ENCODE data around the gene NFYB.
A peak's percentile ranks its signal among the peaks of the same experiment; 100 is the strongest.
"Not testable (repeated sequence)": the region's sequence is repeated elsewhere in the genome, so short reads cannot be mapped to it uniquely, and the experiment has no call there.

The NFYB gene

DNA sequence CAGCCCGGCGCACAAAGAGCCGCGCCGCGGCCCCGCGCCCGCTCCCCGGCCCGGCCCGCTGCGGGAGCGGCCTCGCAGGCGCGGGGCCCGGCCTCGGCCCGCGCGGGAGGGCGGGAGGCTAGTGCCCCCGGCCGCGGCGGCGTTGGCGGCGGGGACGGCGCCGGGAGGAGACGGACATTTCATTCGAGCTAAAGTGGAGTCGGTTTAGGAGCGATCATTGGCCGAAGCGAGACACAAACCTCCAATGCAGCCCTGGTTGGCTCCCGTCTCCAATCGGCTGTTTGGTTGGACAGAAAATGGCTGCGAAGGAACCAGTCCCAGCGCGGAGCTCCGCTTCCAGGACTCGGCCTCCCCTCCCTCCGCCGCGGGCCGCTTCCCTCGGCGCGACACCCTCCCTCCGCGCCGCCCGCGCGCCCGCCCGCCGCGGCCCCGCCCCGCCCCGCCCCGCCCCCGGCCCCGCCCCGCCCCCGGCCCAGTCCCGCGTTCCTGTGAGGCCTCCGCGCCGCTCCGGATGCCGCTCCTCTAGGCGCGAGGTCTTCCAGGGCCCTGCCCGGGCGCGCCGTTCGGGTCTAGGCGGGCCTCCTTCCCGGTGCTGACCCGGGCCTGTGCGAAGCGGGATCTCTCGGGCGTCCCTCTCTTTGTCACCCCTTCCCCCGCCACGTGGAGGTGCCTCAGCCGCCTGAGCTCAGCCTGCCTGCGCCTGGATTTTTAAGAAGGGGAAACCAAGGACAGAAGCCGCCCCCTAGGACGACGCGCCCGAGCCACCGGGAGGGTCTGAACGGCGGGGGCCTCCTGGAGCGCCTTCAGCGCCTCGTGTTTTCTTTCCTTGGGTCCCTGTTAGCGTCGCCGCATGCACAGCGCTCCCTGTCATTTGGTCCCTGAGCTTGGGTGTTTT, at the start of gene NFYB:
TSS of gene NFYB (minus strand) at position 309 of the 895 bp plus-strand sequence. CDS start 2,757 bp downstream, outside the sequence.
- DNase-seq (ENCODE audit: insufficient read length, low spot score) = peak; percentile 100
- FAIRE-seq = peak; percentile 90

- no peak for DNase-seq (ENCODE audit: insufficient read length, low spot score)
- no peak for FAIRE-seq
These were observed 49.6 kb upstream of the NFYB start for GRCh38 chr12:104187446-104188155.

GRCh38 chr12:104183443-104183842, 45.4 kb upstream of the NFYB start:
- FAIRE-seq (no peak), DNase-seq (ENCODE audit: insufficient read length, low spot score) (no peak)

DNA sequence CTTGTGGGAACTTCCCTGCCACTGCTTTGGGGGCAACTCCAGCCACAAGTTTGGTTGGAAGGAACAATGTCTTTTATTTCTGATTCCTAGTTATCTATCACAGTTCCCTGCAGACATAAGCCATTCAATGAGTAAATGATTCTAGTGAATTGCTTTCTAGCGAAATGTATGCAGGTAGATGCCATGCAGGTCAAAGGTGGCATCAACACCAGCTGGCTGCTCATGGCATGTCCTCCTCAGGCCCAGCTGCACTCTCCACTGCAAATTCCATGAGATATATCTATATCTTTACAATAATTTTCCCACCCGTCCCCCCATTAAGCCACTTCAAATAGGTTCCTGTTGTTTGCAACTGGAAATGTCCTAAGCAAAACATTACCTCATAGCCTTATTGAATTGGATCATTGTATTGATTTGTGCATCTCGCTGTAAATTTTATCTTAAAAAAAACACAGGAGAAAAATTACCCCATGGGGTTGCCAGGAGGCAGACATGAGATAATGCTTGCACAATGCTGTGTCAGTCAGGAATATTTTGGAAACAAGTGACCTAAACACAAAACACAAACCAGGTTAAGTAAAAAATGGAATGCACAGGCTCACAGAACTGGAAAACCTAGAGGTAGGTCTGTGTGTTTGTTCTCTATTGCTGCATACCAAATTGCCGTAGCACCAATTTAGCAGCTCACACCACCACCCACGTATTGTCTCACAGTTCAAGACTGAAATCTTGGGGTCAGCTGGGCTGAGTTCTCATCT, 44.8 kb upstream of the NFYB start:
- DNase-seq (ENCODE audit: insufficient read length, low spot score) = no peak
- FAIRE-seq = no peak

DNA sequence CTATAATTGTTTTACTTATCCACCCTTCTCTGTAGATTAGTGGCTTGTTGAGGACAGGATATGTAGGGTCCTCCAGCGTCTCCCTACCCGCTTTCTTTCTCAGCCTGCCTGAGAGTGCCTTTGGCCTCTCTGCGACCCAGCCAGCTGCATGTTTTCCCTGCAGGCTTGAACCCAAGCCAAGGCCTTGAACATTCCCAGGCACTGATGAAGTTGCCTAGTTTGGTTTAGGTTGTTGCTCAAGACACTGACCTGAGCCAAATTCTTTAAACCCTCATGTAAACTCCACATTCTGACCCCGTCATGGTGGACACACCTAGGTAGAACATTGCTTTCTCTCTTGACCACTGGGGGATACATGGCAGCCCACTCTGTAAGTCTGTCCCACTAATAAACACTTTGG, 44.1 kb upstream of the NFYB start:
- DNase-seq (ENCODE audit: insufficient read length, low spot score) (no peak), FAIRE-seq (no peak)

GRCh38 chr12:104181313-104181712, 43.3 kb upstream of the NFYB start:
- FAIRE-seq = no peak
- no peak for DNase-seq (ENCODE audit: insufficient read length, low spot score)

GRCh38 chr12:104180374-104180773, 42.4 kb upstream of the NFYB start:
- DNase-seq (ENCODE audit: insufficient read length, low spot score) (no peak), FAIRE-seq (no peak)

DNA sequence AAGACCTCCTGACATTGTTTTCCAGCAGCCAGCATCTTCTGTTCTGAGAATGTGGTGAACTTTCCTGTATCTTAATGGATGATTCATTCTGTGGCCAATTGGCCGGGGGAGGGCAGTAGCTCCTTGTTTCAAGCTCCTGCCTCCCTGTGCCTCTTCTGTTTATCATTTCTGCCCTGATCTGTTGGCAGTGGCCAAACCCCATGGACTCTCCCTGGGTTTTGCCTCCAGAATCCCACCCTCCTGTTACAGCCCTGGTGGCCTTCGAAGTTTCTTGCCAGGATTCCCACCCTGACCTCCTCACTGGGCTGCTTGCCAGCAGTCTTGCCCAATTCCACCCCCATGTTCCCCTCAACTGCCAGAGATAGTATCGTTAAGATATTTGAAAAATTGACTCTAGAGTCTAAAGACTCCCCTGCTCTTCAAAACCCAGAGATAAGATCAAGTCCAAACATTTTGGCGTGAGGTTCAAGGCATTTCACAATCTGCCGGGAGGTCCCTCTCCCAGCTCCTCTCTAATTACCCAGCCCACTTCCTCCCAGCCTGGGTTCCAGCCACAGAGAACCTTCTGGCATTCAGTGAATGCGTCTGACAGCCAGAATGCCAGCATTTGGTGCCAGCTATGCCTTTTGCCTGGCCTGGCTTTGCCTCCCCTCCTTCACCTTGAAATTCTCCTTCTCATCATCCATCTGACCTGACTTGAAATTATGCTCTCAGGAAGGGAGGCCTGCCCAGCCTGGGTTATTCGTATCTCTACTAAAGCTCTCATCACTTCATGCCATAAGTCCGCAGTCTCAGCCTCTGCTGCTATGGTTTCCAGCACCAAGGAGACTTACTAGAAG, 39.9 kb upstream of the NFYB start:
- FAIRE-seq (no peak), DNase-seq (ENCODE audit: insufficient read length, low spot score) (no peak)

DNA sequence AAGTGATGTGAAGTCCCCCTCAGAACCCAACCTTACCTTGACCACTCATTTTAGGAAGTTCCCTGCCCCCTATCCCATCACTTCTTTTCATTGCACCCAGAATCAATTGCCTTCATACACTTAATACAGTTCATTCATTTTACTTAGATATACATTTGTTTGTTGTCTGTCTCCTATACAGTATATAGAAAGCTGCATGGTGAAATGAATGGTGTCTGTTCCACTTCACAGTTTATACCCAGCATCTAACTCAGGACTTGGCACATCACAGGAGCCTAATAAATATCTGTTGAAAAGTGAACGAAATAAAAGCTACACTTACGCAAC, 39.3 kb upstream of the NFYB start:
- no peak for FAIRE-seq
- no peak for DNase-seq (ENCODE audit: insufficient read length, low spot score)

DNA sequence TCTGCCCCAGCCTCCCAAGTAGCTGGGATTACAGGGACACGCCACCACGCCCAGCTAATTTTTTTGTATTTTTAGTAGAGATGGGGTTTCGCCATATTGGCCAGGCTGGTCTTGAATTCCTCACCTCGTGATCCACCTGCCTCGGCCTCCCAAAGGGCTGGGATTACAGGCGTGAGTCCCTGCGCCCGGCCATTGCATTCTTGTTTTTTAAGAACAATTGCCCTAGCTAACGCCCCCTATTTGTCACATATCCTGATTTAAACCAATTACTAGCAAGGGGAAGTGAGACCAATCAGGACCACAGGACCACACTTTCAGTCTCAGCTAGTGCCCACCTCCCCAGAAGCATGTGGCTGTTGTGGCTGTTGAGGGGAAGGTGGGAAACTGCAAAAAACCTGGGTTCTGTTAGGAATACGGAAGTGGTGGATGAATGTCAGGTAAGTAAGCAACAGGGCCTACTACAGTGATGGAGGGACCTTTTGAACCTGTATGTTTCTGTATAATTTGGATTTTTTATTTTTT, 37.8 kb upstream of the NFYB start:
- DNase-seq (ENCODE audit: insufficient read length, low spot score) (no peak), FAIRE-seq (no peak)

- not testable (repeated sequence) for DNase-seq (ENCODE audit: insufficient read length, low spot score); FAIRE-seq
These were observed 35.8 kb upstream of the NFYB start for GRCh38 chr12:104173804-104174203.

GRCh38 chr12:104172570-104172947, 34.5 kb upstream of the NFYB start:
- DNase-seq (ENCODE audit: insufficient read length, low spot score) (no peak), FAIRE-seq (no peak)

- no peak for DNase-seq (ENCODE audit: insufficient read length, low spot score)
- FAIRE-seq = no peak
These were observed 34.0 kb upstream of the NFYB start for GRCh38 chr12:104171785-104172569.

- DNase-seq (ENCODE audit: insufficient read length, low spot score) (no peak), FAIRE-seq (no peak)
These were observed 30.6 kb upstream of the NFYB start for GRCh38 chr12:104168596-104168995.

DNA sequence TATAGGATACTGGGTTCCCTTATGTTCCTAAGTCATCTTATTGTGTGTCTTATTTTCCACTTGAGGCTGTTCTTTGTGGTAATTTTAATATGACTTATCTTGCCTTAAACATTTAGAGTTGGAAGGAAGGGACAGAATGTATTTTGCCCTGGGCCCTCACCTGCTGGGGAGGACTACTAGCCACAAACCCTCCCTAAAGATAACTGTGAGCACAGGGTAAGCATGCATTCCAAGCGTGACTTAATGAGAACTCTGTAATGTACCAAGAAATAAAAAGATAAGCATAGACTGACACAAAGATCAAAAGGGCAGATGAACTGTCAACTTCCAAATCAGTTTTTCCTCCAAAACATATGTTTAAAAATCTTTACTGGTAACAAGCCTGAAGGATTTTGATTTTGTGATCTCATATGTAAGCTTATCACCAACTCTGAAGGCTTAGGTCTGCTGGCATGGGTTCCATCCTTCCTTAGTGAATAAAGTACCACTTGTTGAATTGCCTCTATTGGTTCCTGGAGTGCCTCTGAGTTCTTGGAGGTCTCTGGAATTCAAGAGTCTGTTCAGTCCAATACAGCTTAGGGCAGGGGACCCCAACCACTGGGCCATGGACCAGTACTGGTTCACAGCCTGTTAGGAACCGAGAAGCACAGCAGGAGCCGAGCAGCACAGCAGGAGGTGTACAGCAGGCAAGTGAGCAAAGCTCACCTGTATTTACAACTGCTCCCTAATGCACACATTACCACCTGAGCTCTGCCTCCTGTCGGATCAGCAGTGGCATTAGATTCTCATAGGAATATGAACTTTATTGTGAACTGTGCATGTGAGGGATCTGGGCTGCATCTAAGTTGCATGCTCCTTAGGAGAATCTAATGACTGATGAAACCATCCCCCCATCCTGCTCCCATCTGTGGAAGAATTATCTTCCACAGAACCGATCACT, 29.8 kb upstream of the NFYB start:
- DNase-seq (ENCODE audit: insufficient read length, low spot score) (no peak), FAIRE-seq (no peak)

DNA sequence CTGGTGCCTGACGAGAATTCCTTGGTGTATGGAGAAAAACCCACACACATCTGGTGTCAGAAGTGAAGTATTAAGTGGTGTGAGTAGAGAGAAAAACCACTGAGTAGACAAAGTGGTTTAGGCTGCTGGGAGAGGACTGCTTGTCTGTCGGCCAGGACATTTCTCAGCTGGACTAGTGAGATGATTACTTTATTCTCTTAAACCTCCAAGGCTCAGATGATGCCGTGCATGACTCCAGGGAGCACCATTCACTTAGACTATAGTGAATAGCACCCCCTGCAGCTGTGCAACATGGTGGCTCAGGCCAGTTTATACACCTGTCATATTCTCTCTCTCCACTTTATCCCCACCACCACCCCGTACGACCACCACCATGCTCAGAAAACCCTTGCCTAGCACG, 28.5 kb upstream of the NFYB start:
- DNase-seq (ENCODE audit: insufficient read length, low spot score) (no peak), FAIRE-seq (no peak)

GRCh38 chr12:104165801-104166200, 27.8 kb upstream of the NFYB start:
- DNase-seq (ENCODE audit: insufficient read length, low spot score) (no peak), FAIRE-seq (no peak)

GRCh38 chr12:104164634-104165033, 26.6 kb upstream of the NFYB start:
- FAIRE-seq = no peak
- DNase-seq (ENCODE audit: insufficient read length, low spot score) = no peak

All from GM19239 (cell line).